ENCODE data around the gene DHFR2. TPM values are rescaled to one million over a fixed set of nuclear protein-coding genes. Genes with fewer than 3 reads are reported as not detected.

Gene DHFR2
- total and polyA plus RNA-seq, 10 of the 15 experiments (the other 5 are each of a cell fraction or from before 2014, with no cell fraction given): 1.8 to 5.6 (median 4.4) TPM

- TF ChIP-seq PBX3 (IDR thresholded peaks at IDR 0.05; ENCODE audit: insufficient replicate concordance, low read depth, low read length) (no peak), MTA2 (IDR thresholded peaks at IDR 0.05; ENCODE audit: low read depth) (no peak), GATAD2B (conservative IDR thresholded peaks at IDR 0.05; ENCODE audit: low read depth) (0 out of 2 replicates have a peak, but pooled peaks have one; percentile 55), ZNF24 (IDR thresholded peaks at IDR 0.05) (peak; percentile 65; the same call in 1 of the 2 replicates), IRF5 (IDR thresholded peaks at IDR 0.05; ENCODE audit: borderline replicate concordance) (peak; percentile 87), POU2F2 (IDR thresholded peaks at IDR 0.05; ENCODE audit: borderline replicate concordance, low read depth, low read length) (no peak; the same call in 2 of the 3 replicates), SUZ12 (IDR thresholded peaks at IDR 0.05; ENCODE audit: unreplicated experiment) (no peak), IKZF1 (conservative IDR thresholded peaks at IDR 0.05) (peak; percentile 76), RAD21 (IDR thresholded peaks at IDR 0.05; ENCODE audit: insufficient read depth, low read depth, low read length) (no peak), STAT3 (IDR thresholded peaks at IDR 0.05; ENCODE audit: low read depth, low read length) (no peak), ZZZ3 (IDR thresholded peaks at IDR 0.05; ENCODE audit: control insufficient read depth, insufficient read length, low read depth) (no peak), LARP7 (IDR thresholded peaks at IDR 0.05) (no peak), RCOR1 (conservative IDR thresholded peaks at IDR 0.05; ENCODE audit: low read depth, low read length) (peak; percentile 97; the same call in 1 of the 2 replicates), RBBP5 (conservative IDR thresholded peaks at IDR 0.05) (no peak), MAX (IDR thresholded peaks at IDR 0.05; ENCODE audit: low read depth, low read length) (no peak), FOXK2 (IDR thresholded peaks at IDR 0.05) (no peak), BCLAF1 (IDR thresholded peaks at IDR 0.05) (no peak), ZNF384 (IDR thresholded peaks at IDR 0.05; ENCODE audit: borderline replicate concordance, low read depth, low read length) (no peak; the same call in 1 of the 2 replicates), ZNF592 (IDR thresholded peaks at IDR 0.05) (no peak), JUNB (IDR thresholded peaks at IDR 0.05) (no peak)
Measured at GRCh38 chr3:94062513-94063404, at the start of gene DHFR2, which contains the start of gene NSUN3 (continued).
